RWPE2 (cell line): ENCODE results near the gene MBTPS1.

Source experiments
- ATAC-seq: fragments of 200-7000 bp; cut with Tn5 transposase; 3 replicates; pipeline ENCODE4 v1.9.1; 2021; ENCODE audit warnings: low read depth
- DNase-seq: peaks from one replicate; pipeline ENCODE4 v3.0.0-alpha.2; 2020; ENCODE audit warnings: low spot score
- H3K27ac ChIP-seq: fragments of 450-650 bp; 2 replicates; pipeline ENCODE4 v1.5.1; 2017; ENCODE audit warnings: mild to moderate bottlenecking; ENCODE audit not compliant: poor library complexity, severe bottlenecking
- H3K27me3 ChIP-seq: fragments of 250-450 bp; sonication (Bioruptor Pico); 2 replicates; pipeline ENCODE4 v1.5.1; 2021; ENCODE audit warnings: mild to moderate bottlenecking, moderate library complexity; ENCODE audit not compliant: insufficient read depth, poor library complexity, severe bottlenecking
- H3K36me3 ChIP-seq: fragments of 250-450 bp; sonication (Bioruptor Pico); 2 replicates; pipeline ENCODE4 v1.5.1; 2020; ENCODE audit warnings: low read depth, mild to moderate bottlenecking, moderate library complexity
- H3K4me1 ChIP-seq: fragments of 250-450 bp; sonication (Bioruptor Pico); 2 replicates; pipeline ENCODE4 v1.5.1; 2021; ENCODE audit warnings: mild to moderate bottlenecking, moderate library complexity; ENCODE audit not compliant: insufficient read depth, poor library complexity, severe bottlenecking
- H3K4me3 ChIP-seq: fragments of 250-450 bp; sonication (Bioruptor Pico); 2 replicates; pipeline ENCODE4 v1.5.1; 2021; ENCODE audit warnings: mild to moderate bottlenecking, moderate library complexity; ENCODE audit not compliant: severe bottlenecking
- H3K9me3 ChIP-seq: fragments of 250-450 bp; sonication (Bioruptor Pico); 2 replicates; pipeline ENCODE4 v1.5.1; 2021; ENCODE audit warnings: mild to moderate bottlenecking, moderate library complexity; ENCODE audit not compliant: severe bottlenecking
- TF ChIP-seq, protein P1 (sequence below): fragments of 450-650 bp; IDR thresholded peaks from one replicate; pipeline ENCODE4 v1.5.1; 2017; ENCODE audit warnings: mild to moderate bottlenecking, moderate library complexity; ENCODE audit not compliant: poor library complexity, severe bottlenecking

Gene MBTPS1

DNA sequence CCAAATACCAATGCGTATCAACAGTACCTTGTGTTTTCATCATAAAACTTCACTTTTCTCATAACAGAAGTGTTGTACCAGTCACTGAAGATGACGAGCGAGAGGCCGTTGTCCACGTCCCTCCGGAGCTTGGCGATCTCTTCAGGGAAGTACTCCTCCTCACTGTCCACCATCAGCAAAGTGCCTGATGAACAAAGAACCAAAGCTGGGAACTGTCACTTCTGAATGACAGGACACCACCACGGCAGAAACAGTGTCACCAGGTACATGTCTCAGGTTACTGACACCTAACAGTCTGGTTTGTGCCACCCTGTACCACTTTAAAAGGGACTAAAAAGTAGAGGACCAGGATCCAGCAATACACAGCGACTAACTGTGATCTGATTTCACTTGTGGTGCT is 49.1 kb downstream of the MBTPS1 start:
- no peak for ATAC-seq
- H3K36me3 ChIP-seq, result peaks cover 96% of the 10 kb centered on the region
- peaks cover 8% of the 10 kb centered on the region for H3K4me1 ChIP-seq
- no peaks in the 10 kb centered on the region for H3K9me3 ChIP-seq
- DNase-seq, result no peak
- H3K4me3 ChIP-seq, result no peak overlapping the region
- TF ChIP-seq, protein P1, sequence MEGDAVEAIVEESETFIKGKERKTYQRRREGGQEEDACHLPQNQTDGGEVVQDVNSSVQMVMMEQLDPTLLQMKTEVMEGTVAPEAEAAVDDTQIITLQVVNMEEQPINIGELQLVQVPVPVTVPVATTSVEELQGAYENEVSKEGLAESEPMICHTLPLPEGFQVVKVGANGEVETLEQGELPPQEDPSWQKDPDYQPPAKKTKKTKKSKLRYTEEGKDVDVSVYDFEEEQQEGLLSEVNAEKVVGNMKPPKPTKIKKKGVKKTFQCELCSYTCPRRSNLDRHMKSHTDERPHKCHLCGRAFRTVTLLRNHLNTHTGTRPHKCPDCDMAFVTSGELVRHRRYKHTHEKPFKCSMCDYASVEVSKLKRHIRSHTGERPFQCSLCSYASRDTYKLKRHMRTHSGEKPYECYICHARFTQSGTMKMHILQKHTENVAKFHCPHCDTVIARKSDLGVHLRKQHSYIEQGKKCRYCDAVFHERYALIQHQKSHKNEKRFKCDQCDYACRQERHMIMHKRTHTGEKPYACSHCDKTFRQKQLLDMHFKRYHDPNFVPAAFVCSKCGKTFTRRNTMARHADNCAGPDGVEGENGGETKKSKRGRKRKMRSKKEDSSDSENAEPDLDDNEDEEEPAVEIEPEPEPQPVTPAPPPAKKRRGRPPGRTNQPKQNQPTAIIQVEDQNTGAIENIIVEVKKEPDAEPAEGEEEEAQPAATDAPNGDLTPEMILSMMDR, result no peak
- no peak overlapping the region for H3K27ac ChIP-seq
- no peaks in the 10 kb centered on the region for H3K27me3 ChIP-seq

DNA sequence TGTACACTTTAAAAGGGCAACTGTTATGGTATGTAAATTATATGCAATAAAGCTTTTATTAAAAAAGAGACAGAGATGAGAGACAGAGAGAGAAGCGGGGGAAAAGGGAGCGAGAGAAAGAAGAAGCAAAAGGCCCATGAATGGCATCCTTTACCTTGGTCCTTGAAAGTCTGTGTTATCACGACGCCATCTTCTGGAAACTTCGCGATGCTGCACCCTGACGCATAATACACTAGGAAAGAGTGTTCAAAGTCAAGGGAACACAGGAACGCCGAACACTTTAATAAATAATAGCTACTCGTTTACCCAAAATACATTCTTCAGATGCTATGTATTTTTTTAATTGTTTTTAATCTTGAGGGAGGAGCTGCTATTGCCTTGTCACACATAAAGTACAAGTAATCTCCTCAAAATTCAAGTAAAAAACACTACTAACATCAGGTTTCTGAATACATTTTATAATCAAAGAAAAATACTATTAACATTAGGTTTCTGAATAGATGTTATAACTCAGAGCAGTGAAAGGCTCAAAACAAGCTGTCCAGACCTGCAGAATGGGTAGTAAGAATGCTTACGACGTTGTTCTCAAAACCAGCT is 51.1 kb downstream of the MBTPS1 start:
- Histone ChIP-seq H3K4me3 (no peak overlapping the region), H3K4me1 (no peaks in the 10 kb centered on the region), H3K36me3 (peaks cover 97% of the 10 kb centered on the region), H3K9me3 (no peaks in the 10 kb centered on the region), H3K27ac (no peak overlapping the region), H3K27me3 (no peaks in the 10 kb centered on the region)
- DNase-seq (no peak), ATAC-seq (peak; percentile 73)
- TF ChIP-seq, protein P1, result peak; percentile 86

GRCh38 chr16:84063980-84064379 is 52.8 kb downstream of the MBTPS1 start:
- Histone ChIP-seq H3K27ac (no peak overlapping the region), H3K36me3 (peaks cover 95% of the 10 kb centered on the region), H3K4me3 (no peak overlapping the region), H3K27me3 (no peaks in the 10 kb centered on the region), H3K9me3 (no peaks in the 10 kb centered on the region), H3K4me1 (no peaks in the 10 kb centered on the region)
- DNase-seq (no peak), ATAC-seq (no peak)
- TF ChIP-seq, protein P1, result no peak

DNA sequence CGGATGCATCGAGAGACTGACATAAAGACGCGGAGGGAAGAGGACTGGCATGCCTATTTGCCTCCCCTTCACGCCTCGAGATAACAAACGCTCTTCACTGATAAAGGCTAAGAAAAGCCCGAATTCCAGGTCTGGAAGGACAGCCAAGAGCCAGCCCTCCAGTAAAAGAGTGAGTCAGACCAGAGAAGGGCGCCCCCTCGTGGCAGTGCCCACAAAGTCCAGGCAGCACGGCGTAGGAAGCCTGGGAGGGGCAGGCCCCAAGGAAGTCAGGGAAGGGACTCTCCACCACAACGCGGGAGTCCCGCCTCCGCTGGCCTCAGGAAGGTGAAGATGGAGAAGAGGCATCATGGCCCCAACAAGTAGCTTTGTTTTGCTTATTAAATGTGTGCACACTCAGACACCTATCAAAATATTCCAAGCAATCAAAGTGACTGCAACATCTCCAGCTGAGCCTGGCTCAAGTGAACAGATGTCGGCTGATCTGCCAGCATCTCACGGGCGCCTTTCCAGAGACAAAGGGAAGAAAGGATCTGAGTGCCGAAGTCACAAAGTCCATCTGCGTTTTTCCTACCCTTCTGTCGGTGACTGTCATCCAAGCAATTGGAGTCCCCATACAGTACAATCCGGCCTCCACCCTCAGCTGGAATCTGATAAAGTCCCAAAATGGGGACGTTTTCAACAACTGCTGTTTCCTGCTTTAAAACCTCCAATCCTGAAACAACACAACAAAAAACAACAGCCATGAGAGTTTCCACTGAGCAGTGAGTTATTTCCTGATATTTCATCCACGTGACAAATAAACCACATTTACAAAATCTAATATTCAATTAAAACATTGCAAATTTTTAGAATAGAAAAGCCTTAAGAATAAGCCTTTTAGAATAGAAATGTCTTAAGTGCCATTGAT is 53.8 kb downstream of the MBTPS1 start:
- Histone ChIP-seq H3K4me3 (no peak overlapping the region), H3K4me1 (no peaks in the 10 kb centered on the region), H3K27me3 (no peaks in the 10 kb centered on the region), H3K36me3 (peaks cover 95% of the 10 kb centered on the region), H3K9me3 (no peaks in the 10 kb centered on the region), H3K27ac (no peak overlapping the region)
- TF ChIP-seq, protein P1, result peak; percentile 81
- peak; percentile 92 for ATAC-seq
- no peak for DNase-seq
